Muscle layer of duodenum (tissue), 2 donors: ENCODE results near the gene HAPLN2.

Experiments
- H3K27ac ChIP-seq: one replicate; pipeline ENCODE4 v1.7.0; 2013; ENCODE audit warnings: mild to moderate bottlenecking, low read length
- H3K27me3 ChIP-seq: one replicate; pipeline ENCODE4 v1.7.0; 2013; ENCODE audit warnings: low read depth, mild to moderate bottlenecking, control low read depth, low read length
- H3K36me3 ChIP-seq, 2 donors: one replicate each; pipeline ENCODE4 v1.7.0; 2013; ENCODE audit warnings: low read length in 2 of 2, control low read depth in 1 of 2, mild to moderate bottlenecking in 1 of 2; ENCODE audit not compliant: insufficient read depth in 2 of 2, control insufficient read depth in 1 of 2
- H3K4me1 ChIP-seq, 2 donors: one replicate each; pipeline ENCODE4 v1.7.0; 2013; ENCODE audit warnings: low read length in 2 of 2, mild to moderate bottlenecking in 2 of 2, control low read depth in 1 of 2, moderate library complexity in 1 of 2; ENCODE audit not compliant: insufficient read depth in 2 of 2, control insufficient read depth in 1 of 2
- H3K4me3 ChIP-seq, 2 donors: one replicate each; pipeline ENCODE4 v1.7.0; 2013; ENCODE audit warnings: low read length in 2 of 2, low read depth in 1 of 2, mild to moderate bottlenecking in 1 of 2
- H3K9me3 ChIP-seq, 2 donors: one replicate each; pipeline ENCODE4 v1.7.0; 2013; ENCODE audit warnings: low read length in 2 of 2, control low read depth in 1 of 2, mild to moderate bottlenecking in 1 of 2; ENCODE audit not compliant: control insufficient read depth in 1 of 2
- donor health status: healthy.

HAPLN2 gene

GRCh38 chr1:156641761-156642264, 22.6 kb downstream of the HAPLN2 start, which contains the start of gene BCAN:
TSS of gene BCAN (plus strand) at chr1:156642117. CDS start at chr1:156646055, 3,938 bp downstream.
- peaks cover 0 to 11% of the 10 kb centered on the region in 2 donors for H3K4me1 ChIP-seq
- H3K36me3 ChIP-seq, result no peaks in the 10 kb centered on the region
- no peaks in the 10 kb centered on the region for H3K9me3 ChIP-seq
- peak within 1 kb of the TSS; percentile 13 to 44 for H3K4me3 ChIP-seq
- H3K27me3 ChIP-seq, result peaks cover 45% of the 10 kb centered on the region
- H3K27ac ChIP-seq, result no peak within 1 kb of the TSS

GRCh38 chr1:156642265-156643048, 23.2 kb downstream of the HAPLN2 start:
- H3K4me1 ChIP-seq, result peaks cover 0 to 11% of the 10 kb centered on the region in 2 donors
- no peaks in the 10 kb centered on the region for H3K36me3 ChIP-seq
- peak overlapping the region in 1 of 2 donors; percentile 44 for H3K4me3 ChIP-seq
- no peaks in the 10 kb centered on the region for H3K9me3 ChIP-seq
- H3K27me3 ChIP-seq, result peaks cover 47% of the 10 kb centered on the region
- H3K27ac ChIP-seq, result no peak overlapping the region

DNA sequence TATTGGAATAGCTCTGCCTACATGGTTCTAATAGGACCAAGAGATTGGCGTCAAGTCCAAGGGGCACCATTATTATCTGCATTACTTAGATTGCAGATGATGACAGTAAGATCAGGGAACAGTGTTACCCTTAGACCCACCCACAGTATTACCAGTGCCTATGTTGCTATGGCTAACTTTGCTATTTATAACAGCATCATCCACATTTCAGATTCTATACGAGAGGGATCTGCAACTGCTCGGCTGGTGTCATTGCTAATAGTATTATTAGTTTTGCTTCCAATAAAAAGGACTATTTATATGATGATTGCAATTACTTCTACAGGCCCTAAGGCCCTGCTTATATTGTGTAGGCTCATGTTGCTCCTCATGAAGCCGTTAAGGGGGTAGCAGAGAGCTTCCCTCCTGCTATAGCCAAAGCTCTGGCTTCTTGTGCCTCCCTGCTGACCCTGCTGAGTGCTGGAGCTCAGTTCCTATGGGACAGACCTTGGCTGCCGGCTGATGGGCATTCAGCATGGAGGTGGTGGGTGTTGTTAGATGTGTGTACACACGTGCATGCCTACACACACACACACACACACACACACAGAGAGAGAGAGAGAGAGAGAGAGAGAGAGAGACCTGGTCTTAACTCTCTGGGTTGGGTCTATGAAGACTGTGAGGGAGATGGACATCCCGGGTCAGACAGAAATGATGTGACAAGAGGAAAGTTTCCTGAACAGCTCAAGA, 24.0 kb downstream of the HAPLN2 start:
- Histone ChIP-seq H3K27ac (no peak overlapping the region), H3K9me3 (no peaks in the 10 kb centered on the region), H3K4me1 (peaks cover 0 to 11% of the 10 kb centered on the region in 2 donors), H3K4me3 (no peak overlapping the region), H3K36me3 (no peaks in the 10 kb centered on the region), H3K27me3 (peaks cover 54% of the 10 kb centered on the region)

DNA sequence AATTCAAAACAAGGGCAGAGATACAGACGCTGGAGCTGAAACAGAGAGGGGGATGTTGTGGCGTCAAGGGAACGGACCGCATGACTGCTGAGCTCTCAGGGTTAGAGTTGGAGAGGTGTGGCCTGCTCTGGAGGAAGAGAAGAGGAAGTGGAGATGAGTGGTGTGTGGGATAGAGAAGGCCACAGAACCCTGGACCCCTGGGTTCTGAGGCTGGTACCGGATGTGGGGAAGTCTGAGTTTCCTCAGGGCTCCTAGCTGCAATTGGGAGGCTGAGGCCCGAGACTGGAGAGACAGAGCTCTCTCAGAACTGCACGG, 24.5 kb downstream of the HAPLN2 start:
- peaks cover 0 to 11% of the 10 kb centered on the region in 2 donors for H3K4me1 ChIP-seq
- no peak overlapping the region for H3K4me3 ChIP-seq
- H3K36me3 ChIP-seq, result no peaks in the 10 kb centered on the region
- H3K9me3 ChIP-seq, result no peaks in the 10 kb centered on the region
- H3K27me3 ChIP-seq, result peaks cover 54% of the 10 kb centered on the region
- no peak overlapping the region for H3K27ac ChIP-seq

- peaks cover 50% of the 10 kb centered on the region for H3K27me3 ChIP-seq
- no peak overlapping the region for H3K27ac ChIP-seq
These were observed 24.9 kb downstream of the HAPLN2 start for GRCh38 chr1:156644146-156644545.

DNA sequence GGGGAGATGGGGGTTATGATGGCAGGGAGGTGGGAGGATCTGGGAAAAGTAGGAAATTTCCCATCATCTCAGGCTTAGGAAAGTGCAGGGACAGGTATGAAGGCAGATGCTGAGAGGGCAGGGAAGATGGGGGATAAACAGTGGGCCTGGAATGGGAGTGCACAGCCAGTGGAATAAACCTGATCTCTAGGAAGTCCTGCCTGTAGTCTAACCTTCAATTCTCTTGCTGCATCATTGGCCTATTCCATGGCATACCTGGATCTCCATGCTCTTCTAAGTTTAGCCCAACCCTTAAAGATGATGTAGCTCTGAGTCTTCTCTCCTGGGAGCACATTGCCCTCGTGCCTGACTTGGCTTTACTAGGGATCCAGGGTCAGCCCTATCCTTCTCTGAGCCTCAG, 25.4 kb downstream of the HAPLN2 start:
- Histone ChIP-seq H3K36me3 (no peaks in the 10 kb centered on the region), H3K27ac (no peak overlapping the region), H3K4me3 (no peak overlapping the region), H3K27me3 (peaks cover 47% of the 10 kb centered on the region), H3K4me1 (peaks cover 0 to 11% of the 10 kb centered on the region in 2 donors), H3K9me3 (no peaks in the 10 kb centered on the region)

More at GRCh38 chr1:156644146-156644545, 24.9 kb downstream of the HAPLN2 start:
- Histone ChIP-seq H3K9me3 (no peaks in the 10 kb centered on the region), H3K4me3 (no peak overlapping the region), H3K4me1 (peaks cover 0 to 11% of the 10 kb centered on the region in 2 donors), H3K36me3 (no peaks in the 10 kb centered on the region)

- H3K4me3 ChIP-seq, result no peak overlapping the region
These were observed 25.8 kb downstream of the HAPLN2 start for GRCh38 chr1:156645056-156645455.

DNA sequence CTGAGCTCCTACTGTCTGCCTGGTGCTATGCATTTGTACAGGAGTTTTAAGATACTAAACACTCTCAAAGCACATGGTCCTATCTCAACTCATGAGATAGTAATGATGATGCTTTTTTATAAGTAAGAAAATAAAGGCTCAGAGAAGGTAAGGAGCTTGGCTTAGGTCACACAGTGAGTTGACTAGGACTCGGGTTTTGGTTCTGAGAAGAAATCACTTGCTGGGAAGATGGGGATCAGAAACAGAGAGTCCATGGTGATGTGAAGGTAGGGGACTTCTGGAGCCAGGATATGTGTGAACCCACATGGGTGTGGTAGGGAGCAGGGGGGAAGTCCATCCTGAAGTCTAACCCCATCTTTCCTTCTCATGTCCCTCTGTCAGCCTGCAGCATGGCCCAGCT, 26.5 kb downstream of the HAPLN2 start:
- peaks cover 0 to 11% of the 10 kb centered on the region in 2 donors for H3K4me1 ChIP-seq
- H3K4me3 ChIP-seq, result no peak overlapping the region
- H3K9me3 ChIP-seq, result no peaks in the 10 kb centered on the region
- peaks cover 47% of the 10 kb centered on the region for H3K27me3 ChIP-seq
- no peak overlapping the region for H3K27ac ChIP-seq
- H3K36me3 ChIP-seq, result no peaks in the 10 kb centered on the region

More at GRCh38 chr1:156645056-156645455, 25.8 kb downstream of the HAPLN2 start:
- Histone ChIP-seq H3K27ac (no peak overlapping the region), H3K27me3 (peaks cover 47% of the 10 kb centered on the region), H3K9me3 (no peaks in the 10 kb centered on the region), H3K36me3 (no peaks in the 10 kb centered on the region), H3K4me1 (peaks cover 0 to 11% of the 10 kb centered on the region in 2 donors)

DNA sequence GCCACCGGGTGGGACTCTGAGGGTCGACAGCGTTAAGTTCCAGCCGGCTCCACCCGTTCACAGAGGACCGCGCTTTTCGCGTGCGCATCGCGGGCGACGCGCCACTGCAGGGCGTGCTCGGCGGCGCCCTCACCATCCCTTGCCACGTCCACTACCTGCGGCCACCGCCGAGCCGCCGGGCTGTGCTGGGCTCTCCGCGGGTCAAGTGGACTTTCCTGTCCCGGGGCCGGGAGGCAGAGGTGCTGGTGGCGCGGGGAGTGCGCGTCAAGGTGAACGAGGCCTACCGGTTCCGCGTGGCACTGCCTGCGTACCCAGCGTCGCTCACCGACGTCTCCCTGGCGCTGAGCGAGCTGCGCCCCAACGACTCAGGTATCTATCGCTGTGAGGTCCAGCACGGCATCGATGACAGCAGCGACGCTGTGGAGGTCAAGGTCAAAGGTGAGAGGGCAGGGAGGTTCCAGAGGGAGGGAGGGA, 27.6 kb downstream of the HAPLN2 start:
- no peak overlapping the region for H3K4me3 ChIP-seq
- no peaks in the 10 kb centered on the region for H3K36me3 ChIP-seq
- peaks cover 37% of the 10 kb centered on the region for H3K27me3 ChIP-seq
- no peaks in the 10 kb centered on the region for H3K9me3 ChIP-seq
- no peak overlapping the region for H3K27ac ChIP-seq
- no peaks in the 10 kb centered on the region for H3K4me1 ChIP-seq

DNA sequence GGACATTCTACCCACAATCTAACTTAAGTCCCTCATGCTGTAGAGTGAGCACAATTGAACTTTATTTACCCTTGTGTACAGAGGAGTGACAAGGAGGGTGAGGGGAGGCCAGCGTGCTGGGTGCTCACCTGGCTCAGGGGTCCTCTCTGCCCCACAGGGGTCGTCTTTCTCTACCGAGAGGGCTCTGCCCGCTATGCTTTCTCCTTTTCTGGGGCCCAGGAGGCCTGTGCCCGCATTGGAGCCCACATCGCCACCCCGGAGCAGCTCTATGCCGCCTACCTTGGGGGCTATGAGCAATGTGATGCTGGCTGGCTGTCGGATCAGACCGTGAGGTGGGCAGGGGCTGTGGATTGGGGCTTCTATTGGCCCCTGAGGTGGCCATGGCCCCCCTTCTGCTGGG, 28.1 kb downstream of the HAPLN2 start:
- no peaks in the 10 kb centered on the region for H3K4me1 ChIP-seq
- peaks cover 33% of the 10 kb centered on the region for H3K27me3 ChIP-seq
- H3K36me3 ChIP-seq, result no peaks in the 10 kb centered on the region
- no peak overlapping the region for H3K4me3 ChIP-seq
- no peaks in the 10 kb centered on the region for H3K9me3 ChIP-seq
- no peak overlapping the region for H3K27ac ChIP-seq

GRCh38 chr1:156648496-156648895, 29.3 kb downstream of the HAPLN2 start:
- Histone ChIP-seq H3K4me1 (no peaks in the 10 kb centered on the region), H3K27me3 (peaks cover 27% of the 10 kb centered on the region)

More at GRCh38 chr1:156648496-156648895, 29.3 kb downstream of the HAPLN2 start:
- H3K9me3 ChIP-seq, result no peaks in the 10 kb centered on the region
- no peak overlapping the region for H3K27ac ChIP-seq
- no peaks in the 10 kb centered on the region for H3K36me3 ChIP-seq
- H3K4me3 ChIP-seq, result no peak overlapping the region
